Rectal smooth muscle tissue (tissue), 1 donor: ENCODE data around the gene CYP2C18.
"Not testable (repeated sequence)": the region's sequence is repeated elsewhere in the genome, so short reads cannot be mapped to it uniquely, and the experiment has no call there.

Experiments
- H3K27ac ChIP-seq: one replicate; pipeline ENCODE4 v1.7.0; 2013; ENCODE audit warnings: low read depth, low read length, inconsistent platforms
- H3K27me3 ChIP-seq: one replicate; pipeline ENCODE4 v1.7.0; 2013; ENCODE audit warnings: low read length; ENCODE audit not compliant: control insufficient read depth, insufficient read depth
- H3K36me3 ChIP-seq: one replicate; pipeline ENCODE4 v1.7.0; 2013; ENCODE audit warnings: low read length; ENCODE audit not compliant: control insufficient read depth, insufficient read depth
- H3K4me1 ChIP-seq: one replicate; pipeline ENCODE4 v1.7.0; 2013; ENCODE audit warnings: low read length; ENCODE audit not compliant: control insufficient read depth, insufficient read depth
- H3K4me3 ChIP-seq: one replicate; pipeline ENCODE4 v1.7.0; 2013; ENCODE audit warnings: low read length
- H3K9ac ChIP-seq: one replicate; pipeline ENCODE4 v1.7.0; 2013; ENCODE audit warnings: low read length

CYP2C18 gene

GRCh38 chr10:94677691-94678090 is 5.8 kb upstream of the CYP2C18 start:
- Histone ChIP-seq H3K4me3 (no peak overlapping the region), H3K27ac (no peak overlapping the region), H3K36me3 (no peaks in the 10 kb centered on the region), H3K9ac (no peak overlapping the region), H3K4me1 (no peaks in the 10 kb centered on the region), H3K27me3 (no peaks in the 10 kb centered on the region)

DNA sequence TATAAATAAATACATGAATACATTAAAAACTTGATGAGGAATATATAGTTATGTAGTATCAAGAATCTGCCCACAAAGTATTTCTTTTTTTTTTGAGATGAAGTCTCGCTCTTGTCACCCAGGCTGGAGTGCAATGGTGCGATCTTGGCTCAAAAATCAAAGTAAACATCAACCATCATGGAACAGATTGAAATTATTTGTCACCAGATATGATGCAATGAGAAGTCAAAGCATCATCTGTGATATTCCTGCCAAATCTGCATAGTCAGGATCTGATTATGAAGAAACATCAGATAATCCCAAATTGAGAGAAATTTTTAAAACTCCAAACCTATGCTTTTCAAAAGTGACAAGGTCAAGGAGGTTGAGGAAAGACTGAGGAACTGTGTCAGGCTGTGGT is 5.1 kb upstream of the CYP2C18 start:
- Histone ChIP-seq H3K27me3 (no peaks in the 10 kb centered on the region), H3K4me1 (no peaks in the 10 kb centered on the region), H3K9ac (no peak overlapping the region), H3K4me3 (no peak overlapping the region), H3K27ac (no peak overlapping the region), H3K36me3 (no peaks in the 10 kb centered on the region)

GRCh38 chr10:94680544-94680943 is 3.0 kb upstream of the CYP2C18 start:
- no peaks in the 10 kb centered on the region for H3K4me1 ChIP-seq
- H3K4me3 ChIP-seq, result no peak overlapping the region
- H3K9ac ChIP-seq, result no peak overlapping the region
- H3K36me3 ChIP-seq, result no peaks in the 10 kb centered on the region
- no peak overlapping the region for H3K27ac ChIP-seq
- no peaks in the 10 kb centered on the region for H3K27me3 ChIP-seq

- H3K27ac ChIP-seq, H3K4me1 ChIP-seq: not testable (repeated sequence)
Observed at GRCh38 chr10:94682636-94683035, 893 bp upstream of the CYP2C18 start.

DNA sequence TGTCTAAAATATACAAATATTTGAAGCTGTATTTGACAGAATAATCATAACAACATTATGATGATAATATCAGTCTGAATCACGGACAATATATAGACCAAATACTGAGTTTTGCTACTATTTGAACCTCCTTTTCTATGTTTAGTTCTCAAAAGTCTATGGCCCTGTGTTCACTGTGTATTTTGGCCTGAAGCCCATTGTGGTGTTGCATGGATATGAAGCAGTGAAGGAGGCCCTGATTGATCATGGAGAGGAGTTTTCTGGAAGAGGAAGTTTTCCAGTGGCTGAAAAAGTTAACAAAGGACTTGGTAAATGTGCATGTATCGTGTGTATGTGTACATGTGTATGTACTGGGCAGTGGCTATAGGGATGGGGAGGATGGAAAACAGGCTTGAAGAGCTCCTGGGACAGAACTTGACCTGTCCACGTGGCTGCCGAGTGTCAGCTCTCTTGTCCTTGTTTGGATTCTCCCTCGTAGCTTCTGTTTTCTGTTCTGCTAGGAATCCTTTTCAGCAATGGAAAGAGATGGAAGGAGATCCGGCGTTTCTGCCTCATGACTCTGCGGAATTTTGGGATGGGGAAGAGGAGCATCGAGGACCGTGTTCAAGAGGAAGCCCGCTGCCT is 4.2 kb downstream of the CYP2C18 start:
- no peaks in the 10 kb centered on the region for H3K4me1 ChIP-seq
- no peak overlapping the region for H3K4me3 ChIP-seq
- H3K36me3 ChIP-seq, result no peaks in the 10 kb centered on the region
- H3K9ac ChIP-seq, result no peak overlapping the region
- H3K27me3 ChIP-seq, result no peaks in the 10 kb centered on the region
- no peak overlapping the region for H3K27ac ChIP-seq

More at GRCh38 chr10:94682636-94683035, 893 bp upstream of the CYP2C18 start:
- not testable (repeated sequence) for H3K36me3 ChIP-seq, H3K27me3 ChIP-seq, H3K4me3 ChIP-seq, H3K9ac ChIP-seq

DNA sequence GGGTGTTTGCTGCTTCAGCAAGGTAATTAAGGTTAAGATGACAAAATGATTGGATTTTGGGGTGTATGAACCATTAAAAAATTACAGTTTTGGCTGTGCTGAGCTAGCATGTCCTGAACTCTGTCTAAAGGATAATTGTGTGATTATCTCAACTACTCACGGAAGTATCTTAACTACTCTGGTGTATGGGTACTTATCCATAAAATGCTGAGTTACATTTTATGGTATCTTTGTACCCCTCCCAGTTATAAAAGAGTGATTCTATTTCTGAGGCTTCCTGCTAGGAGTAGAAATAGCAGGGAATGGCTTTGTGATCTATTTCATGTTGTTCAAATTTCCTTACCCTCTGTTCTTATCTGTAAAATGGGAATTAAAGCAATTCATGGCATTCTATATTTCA is 22.6 kb downstream of the CYP2C18 start:
- no peak overlapping the region for H3K4me3 ChIP-seq
- no peak overlapping the region for H3K9ac ChIP-seq
- H3K36me3 ChIP-seq, result no peaks in the 10 kb centered on the region
- H3K4me1 ChIP-seq, result no peaks in the 10 kb centered on the region
- no peak overlapping the region for H3K27ac ChIP-seq
- H3K27me3 ChIP-seq, result no peaks in the 10 kb centered on the region

DNA sequence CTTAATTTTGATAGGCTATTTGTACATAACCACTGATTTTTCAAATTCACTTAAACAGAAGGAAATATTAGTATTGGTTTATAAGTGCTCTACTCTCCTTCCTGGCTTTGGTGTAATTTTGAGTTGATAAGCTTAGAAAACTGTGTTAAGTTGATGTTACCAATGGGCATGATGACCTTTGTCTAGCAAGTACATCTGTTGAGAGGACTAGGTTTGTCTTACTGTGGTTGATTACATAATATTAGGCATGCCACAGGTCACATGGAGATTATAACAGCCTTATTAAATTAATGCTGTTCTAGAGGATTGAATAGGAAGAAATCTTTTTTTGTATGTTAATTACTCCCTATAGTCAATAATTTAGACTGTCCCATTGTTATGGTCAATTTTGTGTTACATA is 27.0 kb downstream of the CYP2C18 start:
- Histone ChIP-seq H3K36me3 (no peaks in the 10 kb centered on the region), H3K4me1 (no peaks in the 10 kb centered on the region), H3K4me3 (no peak overlapping the region)

DNA sequence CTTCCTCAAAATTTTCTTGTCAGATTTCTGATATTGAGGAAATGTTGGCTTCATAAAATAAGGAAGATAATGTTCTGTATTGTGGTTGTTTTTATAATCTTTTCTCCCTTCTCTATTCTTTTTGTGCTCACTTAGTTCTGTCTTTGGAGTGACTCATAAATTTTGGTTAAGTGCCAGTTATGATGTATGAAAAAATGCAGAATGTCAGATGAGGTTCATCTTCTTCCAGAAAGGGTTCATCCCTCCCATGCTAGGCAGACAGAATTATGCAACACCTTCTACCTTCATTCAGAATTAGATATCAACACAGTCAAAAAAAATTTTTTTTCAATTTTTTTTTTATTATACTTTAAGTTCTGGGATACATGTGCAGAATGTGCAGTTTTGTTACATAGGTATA is 42.3 kb downstream of the CYP2C18 start:
- no peak overlapping the region for H3K27ac ChIP-seq
- H3K4me3 ChIP-seq, result no peak overlapping the region
- no peaks in the 10 kb centered on the region for H3K27me3 ChIP-seq
- no peaks in the 10 kb centered on the region for H3K36me3 ChIP-seq
- H3K9ac ChIP-seq, result no peak overlapping the region
- H3K4me1 ChIP-seq, result no peaks in the 10 kb centered on the region

More for the DNA sequence above, 27.0 kb downstream of the CYP2C18 start:
- Histone ChIP-seq H3K27me3 (no peaks in the 10 kb centered on the region), H3K27ac (no peak overlapping the region), H3K9ac (no peak overlapping the region)

DNA sequence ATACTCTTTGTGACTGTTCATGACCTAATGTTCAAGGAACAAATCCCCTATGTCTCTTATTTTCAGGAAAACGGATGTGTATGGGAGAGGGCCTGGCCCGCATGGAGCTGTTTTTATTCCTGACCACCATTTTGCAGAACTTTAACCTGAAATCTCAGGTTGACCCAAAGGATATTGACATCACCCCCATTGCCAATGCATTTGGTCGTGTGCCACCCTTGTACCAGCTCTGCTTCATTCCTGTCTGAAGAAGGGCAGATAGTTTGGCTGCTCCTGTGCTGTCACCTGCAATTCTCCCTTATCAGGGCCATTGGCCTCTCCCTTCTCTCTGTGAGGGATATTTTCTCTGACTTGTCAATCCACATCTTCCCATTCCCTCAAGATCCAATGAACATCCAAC is 51.7 kb downstream of the CYP2C18 start:
- Histone ChIP-seq H3K27ac (no peak overlapping the region), H3K9ac (no peak overlapping the region), H3K4me1 (no peaks in the 10 kb centered on the region), H3K4me3 (no peak overlapping the region), H3K27me3 (no peaks in the 10 kb centered on the region), H3K36me3 (no peaks in the 10 kb centered on the region)

GRCh38 chr10:94738588-94738987 is 55.1 kb downstream of the CYP2C18 start:
- H3K9ac ChIP-seq, result no peak overlapping the region
- no peak overlapping the region for H3K4me3 ChIP-seq
- no peaks in the 10 kb centered on the region for H3K36me3 ChIP-seq
- no peak overlapping the region for H3K27ac ChIP-seq
- no peaks in the 10 kb centered on the region for H3K27me3 ChIP-seq
- no peaks in the 10 kb centered on the region for H3K4me1 ChIP-seq

DNA sequence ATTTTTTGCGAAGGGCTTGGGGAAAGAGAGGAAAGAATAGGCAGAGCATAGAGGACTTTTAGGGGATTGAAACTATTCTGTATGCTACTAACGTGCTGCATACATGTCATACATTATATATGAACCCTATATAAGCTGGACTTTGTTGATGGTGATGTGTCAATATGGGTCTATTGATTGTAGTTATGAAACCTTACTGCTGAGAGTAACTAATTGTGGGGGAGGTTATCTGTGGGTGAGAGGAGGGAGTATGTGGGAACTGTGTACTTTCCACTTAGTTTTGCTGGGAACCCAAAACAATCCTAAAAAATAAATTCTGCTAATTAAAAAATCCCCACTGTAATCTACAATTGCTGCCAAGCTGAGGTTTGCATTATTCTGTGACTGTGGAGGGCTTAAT is 63.6 kb downstream of the CYP2C18 start:
- Histone ChIP-seq H3K9ac (no peak overlapping the region), H3K4me1 (no peaks in the 10 kb centered on the region), H3K4me3 (no peak overlapping the region), H3K27ac (no peak overlapping the region), H3K27me3 (no peaks in the 10 kb centered on the region), H3K36me3 (no peaks in the 10 kb centered on the region)

DNA sequence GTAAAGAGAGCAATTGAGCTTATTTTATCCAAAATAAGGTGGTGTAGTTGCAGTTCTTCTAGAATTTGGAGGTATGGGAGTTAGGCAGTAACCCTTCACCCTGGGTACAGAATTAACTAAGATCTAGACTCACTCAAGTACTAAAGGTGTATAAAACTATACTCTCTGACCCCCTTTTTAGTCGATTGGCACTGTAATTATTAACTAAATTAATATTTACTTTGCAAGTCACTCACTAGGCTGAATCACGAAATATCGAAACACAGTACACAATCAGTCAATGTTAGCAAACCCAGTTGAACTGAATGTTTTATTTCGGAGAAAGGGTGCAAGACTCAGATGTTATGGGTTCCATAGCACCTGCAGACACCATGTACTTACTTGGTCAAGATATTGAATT is 64.3 kb downstream of the CYP2C18 start:
- H3K27me3 ChIP-seq, result no peaks in the 10 kb centered on the region
- H3K27ac ChIP-seq, result no peak overlapping the region
- no peak overlapping the region for H3K4me3 ChIP-seq
- no peak overlapping the region for H3K9ac ChIP-seq
- no peaks in the 10 kb centered on the region for H3K4me1 ChIP-seq
- H3K36me3 ChIP-seq, result no peaks in the 10 kb centered on the region

GRCh38 chr10:94757916-94758315 is 74.4 kb downstream of the CYP2C18 start:
- H3K4me3 ChIP-seq, result no peak overlapping the region
- no peaks in the 10 kb centered on the region for H3K4me1 ChIP-seq
- no peak overlapping the region for H3K27ac ChIP-seq
- no peaks in the 10 kb centered on the region for H3K27me3 ChIP-seq
- no peak overlapping the region for H3K9ac ChIP-seq
- no peaks in the 10 kb centered on the region for H3K36me3 ChIP-seq
